ENCODE results near the gene SLC2A10. TPM values are rescaled to one million over a fixed set of nuclear protein-coding genes. Genes with fewer than 3 reads are reported as not detected.

SLC2A10 gene
- total RNA-seq, 3 donors from 2014 or later (not counting 1 experiment from before 2014, with no cell fraction given), result 0.26 to 2.2 (median 0.79) TPM

DNA sequence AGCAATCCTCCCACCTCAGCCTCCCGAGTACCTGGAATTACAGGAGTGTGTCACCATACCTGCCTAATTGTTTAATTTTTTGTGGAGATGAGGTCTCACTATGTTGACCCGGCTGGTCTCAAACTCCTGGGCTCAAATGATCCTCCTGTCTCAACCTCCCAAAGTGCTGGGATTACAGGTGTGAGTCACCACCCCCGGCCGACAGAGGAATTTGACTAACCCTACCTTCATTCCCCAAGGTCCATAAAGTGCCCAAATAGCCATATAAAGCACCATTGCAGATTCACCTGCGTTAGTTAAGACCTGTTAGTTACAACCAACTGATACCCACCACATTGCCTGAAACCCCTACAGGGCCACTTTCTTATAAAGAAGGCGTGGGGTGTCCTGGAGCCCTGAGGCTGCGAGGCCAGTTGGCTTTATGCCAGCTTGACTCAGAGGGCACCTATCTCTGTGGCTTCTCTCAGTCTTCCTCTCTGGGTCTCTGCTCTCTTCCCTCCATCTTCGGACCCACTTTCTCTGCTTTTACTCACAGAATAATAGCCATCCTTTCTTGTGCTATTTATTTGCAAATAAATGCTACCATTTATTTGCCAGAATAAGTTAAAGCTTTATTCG is 65.6 kb downstream of the SLC2A10 start:
- no peaks in the 10 kb centered on the region for H3K9me3 Mint-ChIP-seq
- Histone ChIP-seq H3K36me3 (ENCODE audit: control insufficient read depth, insufficient read depth, low read length) (no peaks in the 10 kb centered on the region), H3K4me3 (ENCODE audit: low read length) (no peak overlapping the region), H3K4me1 (ENCODE audit: control insufficient read depth, insufficient read depth, low read length) (no peaks in the 10 kb centered on the region), H3K9me3 (ENCODE audit: control insufficient read depth, insufficient read depth, low read length) (no peaks in the 10 kb centered on the region), H3K27me3 (ENCODE audit: control insufficient read depth, insufficient read depth, low read length) (no peaks in the 10 kb centered on the region), H3K27ac (ENCODE audit: low read length) (no peak overlapping the region)
- TF ChIP-seq, protein P1, sequence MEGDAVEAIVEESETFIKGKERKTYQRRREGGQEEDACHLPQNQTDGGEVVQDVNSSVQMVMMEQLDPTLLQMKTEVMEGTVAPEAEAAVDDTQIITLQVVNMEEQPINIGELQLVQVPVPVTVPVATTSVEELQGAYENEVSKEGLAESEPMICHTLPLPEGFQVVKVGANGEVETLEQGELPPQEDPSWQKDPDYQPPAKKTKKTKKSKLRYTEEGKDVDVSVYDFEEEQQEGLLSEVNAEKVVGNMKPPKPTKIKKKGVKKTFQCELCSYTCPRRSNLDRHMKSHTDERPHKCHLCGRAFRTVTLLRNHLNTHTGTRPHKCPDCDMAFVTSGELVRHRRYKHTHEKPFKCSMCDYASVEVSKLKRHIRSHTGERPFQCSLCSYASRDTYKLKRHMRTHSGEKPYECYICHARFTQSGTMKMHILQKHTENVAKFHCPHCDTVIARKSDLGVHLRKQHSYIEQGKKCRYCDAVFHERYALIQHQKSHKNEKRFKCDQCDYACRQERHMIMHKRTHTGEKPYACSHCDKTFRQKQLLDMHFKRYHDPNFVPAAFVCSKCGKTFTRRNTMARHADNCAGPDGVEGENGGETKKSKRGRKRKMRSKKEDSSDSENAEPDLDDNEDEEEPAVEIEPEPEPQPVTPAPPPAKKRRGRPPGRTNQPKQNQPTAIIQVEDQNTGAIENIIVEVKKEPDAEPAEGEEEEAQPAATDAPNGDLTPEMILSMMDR (IDR thresholded peaks at IDR 0.05), result no peak
- WGBS (ENCODE audit: insufficient coverage), result 90% methylated on average over 8 of the region's 9 CpGs
- ATAC-seq (no peak), DNase-seq (no peak)
- H3K27me3 Mint-ChIP-seq (ENCODE audit: low read depth in 2 of 2), result peaks cover 18 to 27% of the 10 kb centered on the region in 2 donors
- intact Hi-C loops (cut with micrococcal nuclease), result no loop called here
- no peaks in the 10 kb centered on the region for H3K4me1 Mint-ChIP-seq
- no peaks in the 10 kb centered on the region for H3K36me3 Mint-ChIP-seq
- H3K4me3 Mint-ChIP-seq, result no peak overlapping the region
- no peak overlapping the region for H3K27ac Mint-ChIP-seq

DNA sequence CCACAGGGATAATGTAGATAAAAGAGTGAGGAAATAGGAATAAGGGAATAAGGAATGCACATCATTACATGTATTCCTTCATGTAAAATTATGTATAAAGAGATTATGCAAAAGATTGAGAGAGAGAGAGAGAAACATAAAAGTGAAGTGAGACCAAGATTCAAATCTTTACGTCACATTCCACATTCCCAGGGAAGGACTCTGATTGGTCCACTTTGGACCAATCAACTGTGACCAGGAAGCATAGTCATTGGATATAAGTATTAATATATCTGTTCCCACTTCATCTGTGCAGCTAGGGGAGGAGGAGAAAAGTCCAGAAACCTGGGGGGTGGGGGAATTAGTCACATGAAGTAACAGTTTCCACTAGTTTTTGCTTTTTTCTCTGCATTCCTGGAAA is 66.4 kb downstream of the SLC2A10 start:
- no peak for DNase-seq
- Histone ChIP-seq H3K36me3 (ENCODE audit: control insufficient read depth, insufficient read depth, low read length) (no peaks in the 10 kb centered on the region), H3K4me1 (ENCODE audit: control insufficient read depth, insufficient read depth, low read length) (no peaks in the 10 kb centered on the region), H3K9me3 (ENCODE audit: control insufficient read depth, insufficient read depth, low read length) (no peaks in the 10 kb centered on the region), H3K4me3 (ENCODE audit: low read length) (no peak overlapping the region), H3K27ac (ENCODE audit: low read length) (no peak overlapping the region), H3K27me3 (ENCODE audit: control insufficient read depth, insufficient read depth, low read length) (no peaks in the 10 kb centered on the region)
- ATAC-seq, result no peak
- intact Hi-C loops (cut with micrococcal nuclease), result no loop called here
- Mint-ChIP-seq H3K4me1 (no peaks in the 10 kb centered on the region), H3K4me3 (no peak overlapping the region), H3K9me3 (no peaks in the 10 kb centered on the region), H3K27ac (no peak overlapping the region), H3K36me3 (no peaks in the 10 kb centered on the region), H3K27me3 (ENCODE audit: low read depth in 2 of 2) (peaks cover 11 to 22% of the 10 kb centered on the region in 2 donors)
- no CpG with 5 or more reads among the region's 1 CpG for WGBS (ENCODE audit: insufficient coverage)
- TF ChIP-seq, protein P1 (IDR thresholded peaks at IDR 0.05), result no peak

DNA sequence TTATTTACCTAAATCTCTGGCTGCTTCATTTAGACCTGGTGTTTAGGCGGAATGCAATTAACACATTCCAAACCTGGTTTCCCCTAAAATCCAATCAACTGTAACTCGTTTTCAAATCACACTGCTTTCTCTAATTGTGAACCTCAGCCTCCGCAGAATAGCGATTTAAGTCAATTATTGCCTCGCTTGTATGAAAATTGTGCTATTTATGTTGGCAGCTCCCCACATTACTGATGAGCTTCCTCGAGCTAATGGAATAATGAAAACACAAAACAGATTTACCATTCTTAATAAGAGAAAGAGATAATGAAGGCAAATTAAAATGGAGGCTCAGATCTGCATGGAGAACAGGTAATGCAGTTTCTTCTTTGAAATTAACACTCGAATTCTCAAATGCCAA is 67.9 kb downstream of the SLC2A10 start:
- DNase-seq (no peak), ATAC-seq (no peak)
- Mint-ChIP-seq H3K36me3 (no peaks in the 10 kb centered on the region), H3K27me3 (ENCODE audit: low read depth in 2 of 2) (peaks cover 11 to 22% of the 10 kb centered on the region in 2 donors), H3K27ac (no peak overlapping the region), H3K4me1 (no peaks in the 10 kb centered on the region), H3K4me3 (no peak overlapping the region), H3K9me3 (no peaks in the 10 kb centered on the region)
- no peaks in the 10 kb centered on the region for H3K9me3 ChIP-seq (ENCODE audit: control insufficient read depth, insufficient read depth, low read length)
- TF ChIP-seq, protein P1 (IDR thresholded peaks at IDR 0.05), result no peak
- H3K36me3 ChIP-seq (ENCODE audit: control insufficient read depth, insufficient read depth, low read length), result no peaks in the 10 kb centered on the region
- WGBS (ENCODE audit: insufficient coverage), result 86% methylated on average over 6 of the region's 7 CpGs
- no peaks in the 10 kb centered on the region for H3K27me3 ChIP-seq (ENCODE audit: control insufficient read depth, insufficient read depth, low read length)
- no peak overlapping the region for H3K27ac ChIP-seq (ENCODE audit: low read length)
- H3K4me3 ChIP-seq (ENCODE audit: low read length), result no peak overlapping the region
- intact Hi-C loops (cut with micrococcal nuclease), result no loop called here
- H3K4me1 ChIP-seq (ENCODE audit: control insufficient read depth, insufficient read depth, low read length), result no peaks in the 10 kb centered on the region

DNA sequence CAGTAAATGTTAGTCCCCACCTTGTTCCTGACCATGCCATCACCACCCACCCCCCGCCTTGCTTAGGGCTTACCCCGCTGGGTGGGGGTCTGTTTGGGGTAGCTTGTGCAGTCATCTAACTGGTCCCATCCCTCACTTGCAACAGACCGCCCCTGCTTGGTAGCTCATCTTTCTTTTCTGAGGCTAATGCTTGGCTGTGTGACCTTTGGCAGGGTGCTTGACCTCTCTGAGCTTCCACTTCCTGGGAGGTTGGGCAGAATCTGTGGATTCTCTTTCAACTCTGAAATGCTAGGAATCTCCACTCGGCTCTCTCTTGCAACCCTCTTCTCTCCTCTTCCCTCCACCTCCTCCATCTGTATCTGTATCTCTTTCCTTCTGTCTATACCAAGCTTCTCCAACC is 70.4 kb downstream of the SLC2A10 start:
- Histone ChIP-seq H3K4me1 (ENCODE audit: control insufficient read depth, insufficient read depth, low read length) (no peaks in the 10 kb centered on the region), H3K27ac (ENCODE audit: low read length) (no peak overlapping the region), H3K4me3 (ENCODE audit: low read length) (no peak overlapping the region), H3K9me3 (ENCODE audit: control insufficient read depth, insufficient read depth, low read length) (no peaks in the 10 kb centered on the region), H3K36me3 (ENCODE audit: control insufficient read depth, insufficient read depth, low read length) (no peaks in the 10 kb centered on the region), H3K27me3 (ENCODE audit: control insufficient read depth, insufficient read depth, low read length) (no peaks in the 10 kb centered on the region)
- Mint-ChIP-seq H3K27me3 (ENCODE audit: low read depth in 2 of 2) (peaks cover 9 to 11% of the 10 kb centered on the region in 2 donors), H3K36me3 (no peaks in the 10 kb centered on the region), H3K27ac (no peak overlapping the region), H3K4me3 (no peak overlapping the region), H3K4me1 (no peaks in the 10 kb centered on the region), H3K9me3 (no peaks in the 10 kb centered on the region)
- TF ChIP-seq, protein P1 (IDR thresholded peaks at IDR 0.05), result no peak
- intact Hi-C loops (cut with micrococcal nuclease), result no loop called here
- DNase-seq (no peak), ATAC-seq (no peak)
- 87% methylated on average over 3 of the region's 4 CpGs for WGBS (ENCODE audit: insufficient coverage)

All from natural killer cell (primary cell).